Karpas-422 (cell line): Measurements from ENCODE around the gene PRKN. TPM values are rescaled to one million over a fixed set of nuclear protein-coding genes. Genes with fewer than 3 reads are reported as not detected.

Experiments
- DNase-seq: peaks from one replicate; pipeline ENCODE4 v3.0.0-alpha.2; 2015
- H2AFZ ChIP-seq: fragments of 200-600 bp; sonication (generic); 2 replicates; pipeline ENCODE4 v1.6.1; 2014; ENCODE audit warnings: antibody characterized with exemption, low read length, mixed read lengths
- H3K27ac ChIP-seq: fragments of 200-600 bp; sonication (generic); 2 replicates; pipeline ENCODE4 v1.5.1; 2014; ENCODE audit warnings: mild to moderate bottlenecking, low read length, moderate library complexity
- H3K27me3 ChIP-seq: fragments of 200-600 bp; sonication (generic); 2 replicates; pipeline ENCODE4 v1.6.1; 2014; ENCODE audit warnings: low read length, mixed read lengths
- H3K36me3 ChIP-seq: fragments of 200-600 bp; sonication (generic); 2 replicates; pipeline ENCODE4 v1.6.1; 2014; ENCODE audit warnings: low read length, mixed read lengths; ENCODE audit not compliant: insufficient read depth
- H3K4me1 ChIP-seq: fragments of 200-600 bp; sonication (generic); 2 replicates; pipeline ENCODE4 v1.6.1; 2014; ENCODE audit warnings: mild to moderate bottlenecking, low read length, mixed read lengths
- H3K4me2 ChIP-seq: fragments of 200-600 bp; sonication (generic); 2 replicates; pipeline ENCODE4 v1.6.1; 2014; ENCODE audit warnings: low read length, low read depth, mild to moderate bottlenecking; ENCODE audit not compliant: poor library complexity, severe bottlenecking
- H3K4me3 ChIP-seq: fragments of 200-600 bp; sonication (generic); 2 replicates; pipeline ENCODE4 v1.5.1; 2014; ENCODE audit warnings: mild to moderate bottlenecking, antibody characterized with exemption, low read length, mixed read lengths
- H3K79me2 ChIP-seq: fragments of 200-600 bp; sonication (generic); 2 replicates; pipeline ENCODE4 v1.6.1; 2014; ENCODE audit warnings: mild to moderate bottlenecking, low read length, mixed read lengths
- H3K9ac ChIP-seq: fragments of 200-600 bp; sonication (generic); 2 replicates; pipeline ENCODE4 v1.6.0; 2014; ENCODE audit warnings: low read length
- H3K9me2 ChIP-seq: fragments of 200-600 bp; sonication (generic), shearing (Covaris generic); replicated peaks from 2 replicates; pipeline ENCODE4 v1.6.0; 2014; ENCODE audit warnings: mild to moderate bottlenecking, low read length, moderate library complexity; ENCODE audit not compliant: insufficient read depth
- H3K9me3 ChIP-seq: fragments of 300-700, 200-600 bp; sonication (generic); 2 replicates; pipeline ENCODE4 v1.6.1; 2014; ENCODE audit warnings: low read length, mixed read lengths
- H4K20me1 ChIP-seq: fragments of 200-600 bp; sonication (generic); 2 replicates; pipeline ENCODE4 v1.6.1; 2014; ENCODE audit warnings: mild to moderate bottlenecking, antibody characterized with exemption, low read length, low read depth; ENCODE audit not compliant: insufficient read depth
- total RNA-seq: library from RNA; depleted of rRNA; stranded (reverse); fragments of >200 nt; shearing (Covaris generic); gene quantifications from 2 replicates; pipeline ENCODE4 v1.2.3, GENCODE V29; 2014; ENCODE audit warnings: low replicate concordance

The PRKN gene
- total RNA-seq, 1 experiment from 2014 or later, result not detected

- H3K4me1 ChIP-seq, result no peaks in the 10 kb centered on the region
- H3K27ac ChIP-seq, result no peak overlapping the region
- H2AFZ ChIP-seq, result no peak overlapping the region
- H3K9ac ChIP-seq, result no peak overlapping the region
- no peaks in the 10 kb centered on the region for H3K36me3 ChIP-seq
- no peak overlapping the region for H3K4me2 ChIP-seq
- no peak overlapping the region for H3K4me3 ChIP-seq
- peaks cover 4% of the 10 kb centered on the region for H3K9me3 ChIP-seq
- no peaks in the 10 kb centered on the region for H3K27me3 ChIP-seq
- no peaks in the 10 kb centered on the region for H3K79me2 ChIP-seq
- no peaks in the 10 kb centered on the region for H3K9me2 ChIP-seq
- H4K20me1 ChIP-seq, result no peaks in the 10 kb centered on the region
- DNase-seq, result no peak
Observed at GRCh38 chr6:162267126-162267525, 460.4 kb downstream of the PRKN start.

- H3K4me1 ChIP-seq, result no peaks in the 10 kb centered on the region
- H3K79me2 ChIP-seq, result no peaks in the 10 kb centered on the region
- no peaks in the 10 kb centered on the region for H4K20me1 ChIP-seq
- no peak overlapping the region for H2AFZ ChIP-seq
- H3K27me3 ChIP-seq, result no peaks in the 10 kb centered on the region
- H3K9me3 ChIP-seq, result peaks cover 4% of the 10 kb centered on the region
- no peak overlapping the region for H3K4me2 ChIP-seq
- H3K36me3 ChIP-seq, result no peaks in the 10 kb centered on the region
- H3K9ac ChIP-seq, result no peak overlapping the region
- H3K4me3 ChIP-seq, result no peak overlapping the region
- no peak overlapping the region for H3K27ac ChIP-seq
- no peak for DNase-seq
- no peaks in the 10 kb centered on the region for H3K9me2 ChIP-seq
Observed at GRCh38 chr6:162264581-162264980, 463.0 kb downstream of the PRKN start.

GRCh38 chr6:162262466-162263196 is 464.9 kb downstream of the PRKN start:
- Histone ChIP-seq H3K9ac (no peak overlapping the region), H3K27me3 (no peaks in the 10 kb centered on the region), H2AFZ (no peak overlapping the region), H3K27ac (no peak overlapping the region), H3K4me3 (no peak overlapping the region), H3K4me1 (no peaks in the 10 kb centered on the region), H4K20me1 (no peaks in the 10 kb centered on the region), H3K4me2 (no peak overlapping the region), H3K9me2 (no peaks in the 10 kb centered on the region), H3K79me2 (no peaks in the 10 kb centered on the region), H3K9me3 (peaks cover 7% of the 10 kb centered on the region), H3K36me3 (no peaks in the 10 kb centered on the region)
- DNase-seq, result no peak

DNA sequence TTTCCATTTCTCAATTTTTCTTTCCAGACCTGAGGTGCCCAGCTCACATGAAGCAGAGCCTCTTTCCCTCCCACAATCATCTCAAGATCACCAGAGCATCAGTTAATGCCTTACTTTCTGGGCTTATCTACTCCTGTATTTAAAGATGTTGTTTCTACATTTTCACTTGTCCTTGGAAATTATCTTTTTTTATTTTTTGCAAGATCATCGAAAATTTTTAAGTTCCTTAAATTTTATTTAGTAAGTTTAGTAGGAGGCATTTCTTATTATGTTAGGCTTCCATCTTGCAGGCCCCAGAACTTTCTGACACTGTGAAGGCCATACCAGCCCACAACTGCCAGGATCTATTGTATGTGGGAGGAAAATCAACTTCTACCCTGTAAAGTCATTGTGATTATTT is 466.0 kb downstream of the PRKN start:
- Histone ChIP-seq H3K79me2 (no peaks in the 10 kb centered on the region), H3K4me1 (no peaks in the 10 kb centered on the region), H3K4me3 (no peak overlapping the region), H3K4me2 (no peak overlapping the region), H3K27ac (no peak overlapping the region), H3K36me3 (no peaks in the 10 kb centered on the region), H4K20me1 (no peaks in the 10 kb centered on the region), H3K27me3 (no peaks in the 10 kb centered on the region), H3K9ac (no peak overlapping the region), H2AFZ (no peak overlapping the region), H3K9me2 (no peaks in the 10 kb centered on the region), H3K9me3 (peaks cover 7% of the 10 kb centered on the region)
- no peak for DNase-seq

GRCh38 chr6:162260027-162260426 is 467.5 kb downstream of the PRKN start:
- no peaks in the 10 kb centered on the region for H3K79me2 ChIP-seq
- H3K36me3 ChIP-seq, result no peaks in the 10 kb centered on the region
- no peak overlapping the region for H3K4me2 ChIP-seq
- no peak overlapping the region for H3K27ac ChIP-seq
- no peaks in the 10 kb centered on the region for H3K4me1 ChIP-seq
- no peak for DNase-seq
- H4K20me1 ChIP-seq, result no peaks in the 10 kb centered on the region
- H2AFZ ChIP-seq, result no peak overlapping the region
- H3K9ac ChIP-seq, result no peak overlapping the region
- H3K9me3 ChIP-seq, result peaks cover 7% of the 10 kb centered on the region
- no peak overlapping the region for H3K4me3 ChIP-seq
- H3K27me3 ChIP-seq, result no peaks in the 10 kb centered on the region
- no peaks in the 10 kb centered on the region for H3K9me2 ChIP-seq

GRCh38 chr6:162258647-162259046 is 468.9 kb downstream of the PRKN start:
- no peak overlapping the region for H2AFZ ChIP-seq
- H3K27ac ChIP-seq, result no peak overlapping the region
- H3K4me3 ChIP-seq, result no peak overlapping the region
- H3K4me2 ChIP-seq, result no peak overlapping the region
- H3K9me2 ChIP-seq, result no peaks in the 10 kb centered on the region
- peaks cover 7% of the 10 kb centered on the region for H3K9me3 ChIP-seq
- DNase-seq, result no peak
- H3K27me3 ChIP-seq, result no peaks in the 10 kb centered on the region
- no peaks in the 10 kb centered on the region for H3K4me1 ChIP-seq
- H4K20me1 ChIP-seq, result no peaks in the 10 kb centered on the region
- no peak overlapping the region for H3K9ac ChIP-seq
- H3K79me2 ChIP-seq, result no peaks in the 10 kb centered on the region
- no peaks in the 10 kb centered on the region for H3K36me3 ChIP-seq

GRCh38 chr6:162256361-162256760 is 471.2 kb downstream of the PRKN start:
- H4K20me1 ChIP-seq, result no peaks in the 10 kb centered on the region
- H3K36me3 ChIP-seq, result no peaks in the 10 kb centered on the region
- no peaks in the 10 kb centered on the region for H3K9me2 ChIP-seq
- peaks cover 3% of the 10 kb centered on the region for H3K9me3 ChIP-seq
- no peak for DNase-seq
- no peak overlapping the region for H3K9ac ChIP-seq
- H3K4me2 ChIP-seq, result no peak overlapping the region
- H3K4me1 ChIP-seq, result no peaks in the 10 kb centered on the region
- H2AFZ ChIP-seq, result no peak overlapping the region
- H3K79me2 ChIP-seq, result no peaks in the 10 kb centered on the region
- no peak overlapping the region for H3K4me3 ChIP-seq
- H3K27ac ChIP-seq, result no peak overlapping the region
- H3K27me3 ChIP-seq, result no peaks in the 10 kb centered on the region

- H3K36me3 ChIP-seq, result no peaks in the 10 kb centered on the region
- H3K4me1 ChIP-seq, result no peaks in the 10 kb centered on the region
- H3K27me3 ChIP-seq, result no peaks in the 10 kb centered on the region
- no peak overlapping the region for H3K4me2 ChIP-seq
- no peaks in the 10 kb centered on the region for H3K79me2 ChIP-seq
- no peak overlapping the region for H3K4me3 ChIP-seq
- H3K9me3 ChIP-seq, result peaks cover 2% of the 10 kb centered on the region; the same call in 1 of the 2 replicates
- H3K27ac ChIP-seq, result no peak overlapping the region
- H4K20me1 ChIP-seq, result no peaks in the 10 kb centered on the region
- no peak overlapping the region for H3K9ac ChIP-seq
- DNase-seq, result no peak
- no peak overlapping the region for H2AFZ ChIP-seq
- no peaks in the 10 kb centered on the region for H3K9me2 ChIP-seq
Observed at GRCh38 chr6:162251257-162251656, 476.3 kb downstream of the PRKN start.
